ENCODE results near the gene CLCNKA. TPM values are rescaled to one million over a fixed set of nuclear protein-coding genes. Genes with fewer than 3 reads are reported as not detected.
"Not testable (repeated sequence)": the region's sequence is repeated elsewhere in the genome, so short reads cannot be mapped to it uniquely, and the experiment has no call there.

Gene CLCNKA
- total RNA-seq: not detected in 2 replicates

- DNase-seq (ENCODE audit: low spot score): no peak
- Mint-ChIP-seq H3K4me1 (ENCODE audit: low read depth) (no peaks in the 10 kb centered on the region), H3K27me3 (ENCODE audit: low read depth) (no peaks in the 10 kb centered on the region), H3K9me3 (no peaks in the 10 kb centered on the region), H3K36me3 (ENCODE audit: low read depth) (no peaks in the 10 kb centered on the region), H3K27ac (no peak within 1 kb of the TSS), H3K4me3 (ENCODE audit: low read depth) (no peak within 1 kb of the TSS)
- intact Hi-C loops (cut with micrococcal nuclease): no loop called here
Observed at GRCh38 chr1:16021681-16022080, at the start of gene CLCNKA. Gene CLCNKA, plus strand, starts transcription at chr1:16022036. Its CDS starts 584 bp downstream, at chr1:16022620.

GRCh38 chr1:15972409-15972808, 49.4 kb upstream of the CLCNKA start:
- no peak overlapping the region for H3K4me3 Mint-ChIP-seq (ENCODE audit: low read depth)
- DNase-seq (ENCODE audit: low spot score): no peak
- H3K27me3 Mint-ChIP-seq (ENCODE audit: low read depth): no peaks in the 10 kb centered on the region
- H3K4me1 Mint-ChIP-seq (ENCODE audit: low read depth): peaks cover 46% of the 10 kb centered on the region
- H3K9me3 Mint-ChIP-seq: no peaks in the 10 kb centered on the region
- peaks cover 63% of the 10 kb centered on the region for H3K36me3 Mint-ChIP-seq (ENCODE audit: low read depth)
- no peak overlapping the region for H3K27ac Mint-ChIP-seq
- intact Hi-C loops (cut with micrococcal nuclease): loop anchor here (10.0 kb wide), 1 partner anchor 358 kb away; the partner anchor contains the start of gene DDI2

GRCh38 chr1:15973772-15974171, 48.1 kb upstream of the CLCNKA start:
- intact Hi-C loops (cut with micrococcal nuclease): loop anchor here (10.0 kb wide), 1 partner anchor 359 kb away; the partner anchor contains the start of gene DDI2

GRCh38 chr1:15974855-15975254, 47.0 kb upstream of the CLCNKA start:
- Mint-ChIP-seq H3K27ac (peak overlapping the region; percentile 76), H3K9me3 (no peaks in the 10 kb centered on the region), H3K4me1 (ENCODE audit: low read depth) (peaks cover 39% of the 10 kb centered on the region), H3K36me3 (ENCODE audit: low read depth) (peaks cover 40% of the 10 kb centered on the region), H3K4me3 (ENCODE audit: low read depth) (peak overlapping the region; percentile 84), H3K27me3 (ENCODE audit: low read depth) (no peaks in the 10 kb centered on the region)
- DNase-seq (ENCODE audit: low spot score): no peak
- intact Hi-C loops (cut with micrococcal nuclease): loop anchor here (1.0 to 10.0 kb wide), 3 partner anchors 9 to 360 kb away; partner anchors contain the start of genes DDI2 and SPEN

More at GRCh38 chr1:15973772-15974171, 48.1 kb upstream of the CLCNKA start:
- Mint-ChIP-seq H3K36me3 (ENCODE audit: low read depth) (peaks cover 49% of the 10 kb centered on the region), H3K9me3 (no peaks in the 10 kb centered on the region), H3K4me1 (ENCODE audit: low read depth) (peaks cover 35% of the 10 kb centered on the region), H3K27me3 (ENCODE audit: low read depth) (no peaks in the 10 kb centered on the region), H3K27ac (peak overlapping the region; percentile 19), H3K4me3 (ENCODE audit: low read depth) (peak overlapping the region; percentile 26)
- no peak for DNase-seq (ENCODE audit: low spot score)

GRCh38 chr1:15975358-15975804, 46.5 kb upstream of the CLCNKA start:
- intact Hi-C loops (cut with micrococcal nuclease): loop anchor here (1.0 to 10.0 kb wide), 3 partner anchors 9 to 361 kb away; partner anchors contain the start of genes DDI2 and SPEN
- H3K27ac Mint-ChIP-seq: peak overlapping the region; percentile 76
- H3K36me3 Mint-ChIP-seq (ENCODE audit: low read depth): peaks cover 35% of the 10 kb centered on the region
- H3K4me1 Mint-ChIP-seq (ENCODE audit: low read depth): peaks cover 37% of the 10 kb centered on the region
- no peaks in the 10 kb centered on the region for H3K9me3 Mint-ChIP-seq
- no peaks in the 10 kb centered on the region for H3K27me3 Mint-ChIP-seq (ENCODE audit: low read depth)
- peak; percentile 62 for DNase-seq (ENCODE audit: low spot score)
- H3K4me3 Mint-ChIP-seq (ENCODE audit: low read depth): peak overlapping the region; percentile 84

GRCh38 chr1:15975805-15976680, 45.8 kb upstream of the CLCNKA start, which contains the start of gene ZBTB17:
Gene ZBTB17, minus strand, starts transcription at chr1:15976101. Its CDS starts 27,606 bp downstream, at chr1:15948495.
- peak; percentile 92 for DNase-seq (ENCODE audit: low spot score)
- H3K27ac Mint-ChIP-seq: peak within 1 kb of the TSS; percentile 92
- no peaks in the 10 kb centered on the region for H3K27me3 Mint-ChIP-seq (ENCODE audit: low read depth)
- no peaks in the 10 kb centered on the region for H3K9me3 Mint-ChIP-seq
- peaks cover 34% of the 10 kb centered on the region for H3K4me1 Mint-ChIP-seq (ENCODE audit: low read depth)
- intact Hi-C loops (cut with micrococcal nuclease): loop anchor here (1.0 to 10.0 kb wide), 3 partner anchors 10 to 361 kb away; partner anchors contain the start of genes DDI2 and SPEN
- H3K36me3 Mint-ChIP-seq (ENCODE audit: low read depth): peaks cover 28% of the 10 kb centered on the region
- peak within 1 kb of the TSS; percentile 84 for H3K4me3 Mint-ChIP-seq (ENCODE audit: low read depth)

GRCh38 chr1:15977947-15978346, 43.9 kb upstream of the CLCNKA start:
- not testable (repeated sequence) for H3K4me3 Mint-ChIP-seq (ENCODE audit: low read depth); DNase-seq (ENCODE audit: low spot score); H3K27me3 Mint-ChIP-seq (ENCODE audit: low read depth); H3K27ac Mint-ChIP-seq; H3K9me3 Mint-ChIP-seq
- intact Hi-C loops (cut with micrococcal nuclease): loop anchor here (5.0 to 10.0 kb wide), 2 partner anchors 131 to 363 kb away; partner anchors contain the start of genes DDI2 and SPEN
- peaks cover 26% of the 10 kb centered on the region for H3K4me1 Mint-ChIP-seq (ENCODE audit: low read depth)
- peaks cover 15% of the 10 kb centered on the region for H3K36me3 Mint-ChIP-seq (ENCODE audit: low read depth)

GRCh38 chr1:15981679-15982078, 40.2 kb upstream of the CLCNKA start:
- DNase-seq (ENCODE audit: low spot score): no peak
- H3K4me1 Mint-ChIP-seq (ENCODE audit: low read depth): peaks cover 20% of the 10 kb centered on the region
- no peak overlapping the region for H3K27ac Mint-ChIP-seq
- intact Hi-C loops (cut with micrococcal nuclease): no loop called here
- H3K36me3 Mint-ChIP-seq (ENCODE audit: low read depth): no peaks in the 10 kb centered on the region
- no peaks in the 10 kb centered on the region for H3K9me3 Mint-ChIP-seq
- H3K27me3 Mint-ChIP-seq (ENCODE audit: low read depth): no peaks in the 10 kb centered on the region
- no peak overlapping the region for H3K4me3 Mint-ChIP-seq (ENCODE audit: low read depth)

GRCh38 chr1:15983275-15983674, 38.6 kb upstream of the CLCNKA start:
- H3K27me3 Mint-ChIP-seq (ENCODE audit: low read depth): no peaks in the 10 kb centered on the region
- H3K9me3 Mint-ChIP-seq: no peaks in the 10 kb centered on the region
- DNase-seq (ENCODE audit: low spot score): no peak
- intact Hi-C loops (cut with micrococcal nuclease): no loop called here
- H3K4me1 Mint-ChIP-seq (ENCODE audit: low read depth): peaks cover 19% of the 10 kb centered on the region
- no peak overlapping the region for H3K4me3 Mint-ChIP-seq (ENCODE audit: low read depth)
- H3K36me3 Mint-ChIP-seq (ENCODE audit: low read depth): no peaks in the 10 kb centered on the region
- no peak overlapping the region for H3K27ac Mint-ChIP-seq

- intact Hi-C loops (cut with micrococcal nuclease): no loop called here
- no peak for DNase-seq (ENCODE audit: low spot score)
- Mint-ChIP-seq H3K36me3 (ENCODE audit: low read depth) (no peaks in the 10 kb centered on the region), H3K4me1 (ENCODE audit: low read depth) (peaks cover 16% of the 10 kb centered on the region), H3K9me3 (no peaks in the 10 kb centered on the region), H3K27ac (no peak overlapping the region), H3K4me3 (ENCODE audit: low read depth) (no peak overlapping the region), H3K27me3 (ENCODE audit: low read depth) (no peaks in the 10 kb centered on the region)
Observed at GRCh38 chr1:15985611-15986297, 36.1 kb upstream of the CLCNKA start.

- Mint-ChIP-seq H3K9me3 (no peaks in the 10 kb centered on the region), H3K36me3 (ENCODE audit: low read depth) (no peaks in the 10 kb centered on the region), H3K4me3 (ENCODE audit: low read depth) (no peak overlapping the region), H3K27ac (no peak overlapping the region), H3K4me1 (ENCODE audit: low read depth) (peaks cover 7% of the 10 kb centered on the region), H3K27me3 (ENCODE audit: low read depth) (no peaks in the 10 kb centered on the region)
- intact Hi-C loops (cut with micrococcal nuclease): no loop called here
- DNase-seq (ENCODE audit: low spot score): no peak
Observed at GRCh38 chr1:15988856-15989736, 32.7 kb upstream of the CLCNKA start.

- Mint-ChIP-seq H3K27me3 (ENCODE audit: low read depth) (no peaks in the 10 kb centered on the region), H3K9me3 (no peaks in the 10 kb centered on the region)
- intact Hi-C loops (cut with micrococcal nuclease): no loop called here
Observed at GRCh38 chr1:15989776-15990175, 32.1 kb upstream of the CLCNKA start.

More at GRCh38 chr1:15989776-15990175, 32.1 kb upstream of the CLCNKA start:
- Mint-ChIP-seq H3K36me3 (ENCODE audit: low read depth) (no peaks in the 10 kb centered on the region), H3K27ac (no peak overlapping the region), H3K4me3 (ENCODE audit: low read depth) (no peak overlapping the region), H3K4me1 (ENCODE audit: low read depth) (peaks cover 4% of the 10 kb centered on the region)
- no peak for DNase-seq (ENCODE audit: low spot score)

Data from activated T-helper 2 cell treated with anti-CD3 and anti-CD28 coated beads, Interferon-gamma antibody, Interleukin-2, Interleukin-4, amounts not matched to agents 10 μg/mL and 5 μg/mL and 100 μg/mL, durations not matched to agents 14 hours and 24 hours and 36 hours (primary cell).